ENCODE results near the gene POTEI. TPM values are rescaled to one million over a fixed set of nuclear protein-coding genes. Genes with fewer than 3 reads are reported as not detected.
"Not testable (repeated sequence)": the region's sequence is repeated elsewhere in the genome, so short reads cannot be mapped to it uniquely, and the experiment has no call there.

POTEI gene
- total RNA-seq, result not detected

GRCh38 chr2:130509228-130509627 lies at the start of gene POTEI:
POTEI (minus strand) TSS chr2:130509328; CDS start chr2:130509235, 93 bp downstream.
- H3K27me3 ChIP-seq; H3K4me3 ChIP-seq; in situ Hi-C loops (cut with MboI; ENCODE audit: low sequenced_read_pairs in 4 of 4); DNase-seq; H3K36me3 ChIP-seq; ATAC-seq; H3K4me1 ChIP-seq; H3K9me3 ChIP-seq; H3K27ac ChIP-seq; intact Hi-C loops (cut with DNase I; ENCODE audit: low total_unique reads): not testable (repeated sequence)

- in situ Hi-C loops (cut with MboI; ENCODE audit: low sequenced_read_pairs in 4 of 4); H3K36me3 ChIP-seq; H3K27me3 ChIP-seq; H3K9me3 ChIP-seq; H3K4me1 ChIP-seq; H3K27ac ChIP-seq; intact Hi-C loops (cut with DNase I; ENCODE audit: low total_unique reads); H3K4me3 ChIP-seq; DNase-seq; ATAC-seq: not testable (repeated sequence)
Measured at GRCh38 chr2:130556441-130556840, 47.3 kb upstream of the POTEI start.

GRCh38 chr2:130554178-130554577 lies 45.0 kb upstream of the POTEI start:
- H3K27me3 ChIP-seq; intact Hi-C loops (cut with DNase I; ENCODE audit: low total_unique reads); H3K4me1 ChIP-seq; H3K4me3 ChIP-seq; H3K27ac ChIP-seq; H3K9me3 ChIP-seq; DNase-seq; in situ Hi-C loops (cut with MboI; ENCODE audit: low sequenced_read_pairs in 4 of 4); ATAC-seq; H3K36me3 ChIP-seq: not testable (repeated sequence)

- H3K9me3 ChIP-seq; intact Hi-C loops (cut with DNase I; ENCODE audit: low total_unique reads); in situ Hi-C loops (cut with MboI; ENCODE audit: low sequenced_read_pairs in 4 of 4); H3K27me3 ChIP-seq; ATAC-seq; H3K4me1 ChIP-seq; H3K4me3 ChIP-seq; H3K36me3 ChIP-seq; H3K27ac ChIP-seq; DNase-seq: not testable (repeated sequence)
Measured at GRCh38 chr2:130549475-130549874, 40.3 kb upstream of the POTEI start.

- intact Hi-C loops (cut with DNase I; ENCODE audit: low total_unique reads); in situ Hi-C loops (cut with MboI; ENCODE audit: low sequenced_read_pairs in 4 of 4); DNase-seq; H3K27me3 ChIP-seq; H3K27ac ChIP-seq; ATAC-seq; H3K4me3 ChIP-seq; H3K9me3 ChIP-seq; H3K36me3 ChIP-seq; H3K4me1 ChIP-seq: not testable (repeated sequence)
Measured at GRCh38 chr2:130548418-130548817, 39.3 kb upstream of the POTEI start.

DNA sequence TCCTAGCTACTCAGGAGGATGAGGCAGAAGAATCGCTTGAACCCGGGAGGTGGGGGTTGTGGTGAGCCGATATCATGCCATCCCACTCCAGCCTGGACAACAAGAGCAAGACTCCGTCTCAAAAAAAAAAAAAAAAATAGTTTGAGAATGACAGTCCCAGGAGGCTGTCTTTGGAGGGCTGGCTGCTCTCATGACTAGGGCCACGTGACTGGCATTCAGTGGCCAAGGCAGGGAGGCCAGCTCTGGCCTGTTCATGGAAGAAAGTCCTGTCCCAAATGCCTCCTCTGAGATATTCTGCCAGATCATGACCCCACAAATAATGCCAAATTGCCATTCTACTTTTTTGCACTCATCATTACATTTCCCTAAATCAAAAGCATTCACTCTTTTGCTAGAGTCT lies 35.9 kb upstream of the POTEI start:
- H3K4me1 ChIP-seq; DNase-seq; H3K27ac ChIP-seq; intact Hi-C loops (cut with DNase I; ENCODE audit: low total_unique reads); in situ Hi-C loops (cut with MboI; ENCODE audit: low sequenced_read_pairs in 4 of 4); H3K4me3 ChIP-seq; H3K36me3 ChIP-seq; ATAC-seq; H3K9me3 ChIP-seq; H3K27me3 ChIP-seq: not testable (repeated sequence)

DNA sequence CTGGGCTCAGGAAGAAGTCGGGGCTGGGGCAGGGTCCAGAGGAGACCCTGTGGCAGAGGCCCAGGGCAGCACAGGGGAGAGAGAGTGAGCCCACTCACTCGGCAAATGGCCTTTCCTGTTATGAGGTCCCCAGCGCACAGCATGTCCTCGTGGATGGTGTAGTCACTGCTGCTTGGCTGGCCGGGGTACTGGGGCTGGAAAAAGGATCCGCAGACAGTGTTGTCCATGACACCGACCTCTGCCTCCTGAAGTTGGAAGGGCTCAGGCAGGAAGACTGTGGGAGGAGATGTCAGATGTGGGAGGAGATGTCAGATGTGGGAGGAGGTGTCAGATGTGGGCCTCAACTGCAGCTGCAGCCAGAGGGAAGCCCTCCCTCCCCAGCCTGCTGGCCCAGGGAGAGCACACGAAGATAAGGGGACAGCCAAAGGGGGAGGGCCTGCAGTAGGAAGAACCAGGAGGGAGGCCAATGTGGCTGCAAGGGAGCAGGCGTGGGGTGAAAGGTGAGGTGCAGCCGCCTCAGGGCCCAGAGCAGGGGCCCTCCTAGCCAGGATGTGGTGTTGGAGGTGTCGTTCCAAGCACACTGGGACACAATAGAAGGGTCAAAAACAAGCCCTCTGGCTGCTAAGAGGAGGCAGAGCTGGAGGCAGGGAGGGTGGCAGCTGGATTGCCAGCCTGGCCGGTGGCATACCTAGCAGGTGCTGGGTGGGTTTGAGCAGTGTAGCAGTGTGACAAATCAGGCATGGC lies 34.8 kb upstream of the POTEI start:
- H3K4me1 ChIP-seq; H3K9me3 ChIP-seq; in situ Hi-C loops (cut with MboI; ENCODE audit: low sequenced_read_pairs in 4 of 4); intact Hi-C loops (cut with DNase I; ENCODE audit: low total_unique reads); H3K27me3 ChIP-seq; H3K4me3 ChIP-seq; DNase-seq; ATAC-seq; H3K36me3 ChIP-seq; H3K27ac ChIP-seq: not testable (repeated sequence)

DNA sequence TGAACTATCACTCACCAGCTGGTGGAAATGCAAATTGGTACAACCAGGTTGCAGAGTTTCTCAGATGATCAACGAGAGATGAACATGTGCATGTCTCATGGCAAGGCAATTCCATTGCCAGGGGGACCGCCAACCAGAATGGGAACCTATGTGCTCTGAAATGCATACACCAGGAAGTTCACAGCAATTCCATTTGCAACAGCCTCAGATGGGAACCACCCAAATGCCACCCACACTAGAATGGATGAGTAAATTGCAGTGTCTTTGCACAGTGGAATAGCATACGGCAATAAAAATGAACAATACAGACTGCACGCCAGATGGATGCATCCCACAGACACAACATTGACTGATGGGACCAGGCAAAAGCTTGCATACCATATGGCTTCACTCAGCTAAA lies 33.7 kb upstream of the POTEI start:
- DNase-seq; in situ Hi-C loops (cut with MboI; ENCODE audit: low sequenced_read_pairs in 4 of 4); H3K4me3 ChIP-seq; H3K36me3 ChIP-seq; intact Hi-C loops (cut with DNase I; ENCODE audit: low total_unique reads); H3K27me3 ChIP-seq; H3K9me3 ChIP-seq; ATAC-seq; H3K4me1 ChIP-seq; H3K27ac ChIP-seq: not testable (repeated sequence)

DNA sequence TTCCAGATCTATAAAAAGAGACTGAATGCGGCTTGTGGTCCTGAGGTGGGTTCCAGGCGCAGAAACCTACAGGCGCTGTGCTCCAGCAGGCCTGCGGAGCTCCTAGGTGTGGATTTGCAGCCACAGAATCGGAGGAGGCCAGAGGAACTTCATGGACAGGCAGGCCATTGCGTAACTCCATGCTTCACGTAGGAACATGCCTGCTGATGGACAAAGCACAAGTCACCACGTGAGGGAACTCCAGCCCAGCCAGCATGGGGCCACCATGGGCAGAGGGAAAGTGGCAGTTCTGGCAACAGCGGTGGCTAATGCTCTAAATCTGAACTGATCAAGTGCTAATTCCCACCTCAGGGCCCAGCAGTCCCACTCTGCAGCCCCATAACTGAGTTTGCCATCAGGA lies 29.1 kb upstream of the POTEI start:
- H3K27ac ChIP-seq; DNase-seq; H3K36me3 ChIP-seq; H3K27me3 ChIP-seq; intact Hi-C loops (cut with DNase I; ENCODE audit: low total_unique reads); ATAC-seq; H3K9me3 ChIP-seq; H3K4me3 ChIP-seq; H3K4me1 ChIP-seq; in situ Hi-C loops (cut with MboI; ENCODE audit: low sequenced_read_pairs in 4 of 4): not testable (repeated sequence)

GRCh38 chr2:130536654-130537053 lies 27.5 kb upstream of the POTEI start:
- H3K36me3 ChIP-seq; DNase-seq; H3K9me3 ChIP-seq; H3K4me1 ChIP-seq; in situ Hi-C loops (cut with MboI; ENCODE audit: low sequenced_read_pairs in 4 of 4); H3K27ac ChIP-seq; H3K27me3 ChIP-seq; H3K4me3 ChIP-seq; ATAC-seq; intact Hi-C loops (cut with DNase I; ENCODE audit: low total_unique reads): not testable (repeated sequence)

- DNase-seq; ATAC-seq; in situ Hi-C loops (cut with MboI; ENCODE audit: low sequenced_read_pairs in 4 of 4); H3K27ac ChIP-seq; intact Hi-C loops (cut with DNase I; ENCODE audit: low total_unique reads); H3K36me3 ChIP-seq; H3K9me3 ChIP-seq; H3K4me1 ChIP-seq; H3K27me3 ChIP-seq; H3K4me3 ChIP-seq: not testable (repeated sequence)
Measured at GRCh38 chr2:130531672-130532071, 22.5 kb upstream of the POTEI start.

- ATAC-seq; H3K27me3 ChIP-seq; DNase-seq; H3K4me1 ChIP-seq; in situ Hi-C loops (cut with MboI; ENCODE audit: low sequenced_read_pairs in 4 of 4); H3K9me3 ChIP-seq; intact Hi-C loops (cut with DNase I; ENCODE audit: low total_unique reads); H3K27ac ChIP-seq; H3K36me3 ChIP-seq; H3K4me3 ChIP-seq: not testable (repeated sequence)
Measured at GRCh38 chr2:130531225-130531624, 22.1 kb upstream of the POTEI start.

Data from gastrocnemius medialis (tissue), 4 donors.